PC-9 (cell line): Measurements from ENCODE around the gene GZMM. TPM values are rescaled to one million over a fixed set of nuclear protein-coding genes. Genes with fewer than 3 reads are reported as not detected.

Source experiments
- BruUV-seq: library from RNA; stranded (reverse); fragments of 400-500 nt; replicated peaks from 2 replicates; lab custom pipeline; 2021; lab: Mats Ljungman, UMichigan
- CTCF ChIA-PET: fragments of 300-600 bp; sonication (Branson Sonifier 250); formaldehyde crosslinking; loops from one replicate; lab custom pipeline; 2022; ENCODE audit warnings: antibody characterized with exemption; lab: Charles Lee
- POLR2A ChIA-PET: fragments of 300-600 bp; sonication (Branson Sonifier 250); formaldehyde crosslinking; loops from one replicate; lab custom pipeline; 2022; ENCODE audit warnings: antibody characterized with exemption; ENCODE audit not compliant: unreplicated experiment; lab: Charles Lee
- DNase-seq, 2 experiments: peaks; one replicate each; pipeline versions ENCODE4 v3.0.0 to v3.0.0-alpha.2; 2015 to 2022; ENCODE audit warnings: mixed read lengths in 1 of 2
- H2AFZ ChIP-seq: fragments of 200-600 bp; sonication (generic); 2 replicates; pipeline ENCODE4 v1.8.1; 2017; ENCODE audit warnings: antibody characterized with exemption
- H3F3A ChIP-seq: fragments of 200-600 bp; sonication (generic); 2 replicates; pipeline ENCODE4 v1.8.1; 2017; ENCODE audit warnings: antibody characterized with exemption, mild to moderate bottlenecking, low read depth; ENCODE audit not compliant: insufficient read depth
- H3K27ac ChIP-seq: fragments of 200-600 bp; sonication (generic); 2 replicates; pipeline ENCODE4 v1.6.1; 2016; ENCODE audit warnings: mixed run types
- H3K27me3 ChIP-seq: fragments of 200-600 bp; sonication (generic); 2 replicates; pipeline ENCODE4 v1.6.1; 2016; ENCODE audit warnings: low read depth, mixed run types; ENCODE audit not compliant: insufficient read depth
- H3K36me3 ChIP-seq: fragments of 200-600 bp; sonication (generic); 2 replicates; pipeline ENCODE4 v1.6.1; 2016; ENCODE audit warnings: low read depth, mixed run types
- H3K4me1 ChIP-seq: fragments of 200-600 bp; sonication (generic); replicated peaks from 2 replicates; pipeline ENCODE4 v1.6.1; 2016; ENCODE audit warnings: mixed run types; ENCODE audit not compliant: insufficient read depth
- H3K4me2 ChIP-seq: fragments of 200-600 bp; sonication (generic); 2 replicates; pipeline ENCODE4 v1.6.1; 2017; ENCODE audit warnings: mixed run types
- H3K4me3 ChIP-seq: fragments of 200-600 bp; sonication (generic); 2 replicates; pipeline ENCODE4 v1.6.1; 2016; ENCODE audit warnings: mixed run types
- H3K79me2 ChIP-seq: fragments of 200-600 bp; sonication (generic); 2 replicates; pipeline ENCODE4 v1.6.1; 2017; ENCODE audit warnings: low read depth, mixed run types
- H3K9me2 ChIP-seq: fragments of 200-600 bp; sonication (generic); 2 replicates; pipeline ENCODE4 v1.8.1; 2017; ENCODE audit warnings: mild to moderate bottlenecking; ENCODE audit not compliant: insufficient read depth
- H3K9me3 ChIP-seq: fragments of 200-600 bp; sonication (generic); 2 replicates; pipeline ENCODE4 v1.8.1; 2016; ENCODE audit warnings: low read depth; ENCODE audit not compliant: insufficient read depth
- H4K20me1 ChIP-seq: fragments of 200-600 bp; sonication (generic); 2 replicates; pipeline ENCODE4 v1.8.1; 2017; ENCODE audit not compliant: insufficient read depth
- CTCF ChIP-seq: fragments of 200-600 bp; sonication (generic); conservative IDR thresholded peaks from 2 replicates; pipeline ENCODE4 v1.6.1; 2017; ENCODE audit warnings: mixed run types, antibody characterized with exemption, mild to moderate bottlenecking, moderate library complexity
- EZH2 ChIP-seq: fragments of 200-600 bp; sonication (generic); IDR thresholded peaks from 2 replicates; pipeline ENCODE4 v1.8.0; 2017; ENCODE audit warnings: antibody characterized with exemption, low read depth
- intact Hi-C: fragments of 100-400 bp; cut with micrococcal nuclease; formaldehyde crosslinking; loops from one replicate; pipeline ENCODE4 v1.10.0; 2022; ENCODE audit not compliant: unreplicated experiment
- total RNA-seq: library from RNA; stranded (reverse); gene quantifications from 2 replicates; pipeline ENCODE4 v1.2.3, GENCODE V29; 2021

GZMM gene
- total RNA-seq, 1 experiment from 2014 or later, result 0.39 TPM

- H3K4me3 ChIP-seq, result no peak overlapping the region
- CTCF ChIA-PET, result no interaction called here
- peak in 1 of 2 experiments; percentile 44 for DNase-seq
Observed at GRCh38 chr19:591099-591958, 47.5 kb downstream of the GZMM start.

GRCh38 chr19:592101-592500 is 48.2 kb downstream of the GZMM start:
- BruUV-seq, result no TSS peak
- DNase-seq, result no peak
- no peaks in the 10 kb centered on the region for H3K36me3 ChIP-seq
- H3K27ac ChIP-seq, result no peak overlapping the region
- ChIA-PET POLR2A (no interaction called here), CTCF (no interaction called here)
- peaks cover 16% of the 10 kb centered on the region; the same call in 1 of the 2 replicates for H3F3A ChIP-seq
- H3K9me2 ChIP-seq, result no peaks in the 10 kb centered on the region
- H3K9me3 ChIP-seq, result no peaks in the 10 kb centered on the region
- no peak overlapping the region for H3K4me2 ChIP-seq
- no peaks in the 10 kb centered on the region for H3K79me2 ChIP-seq
- no peak for TF ChIP-seq EZH2
- no peak for TF ChIP-seq CTCF
- H2AFZ ChIP-seq, result no peak overlapping the region
- no peak overlapping the region for H3K4me3 ChIP-seq
- H3K4me1 ChIP-seq, result peaks cover 15% of the 10 kb centered on the region; the same call in 1 of the 2 replicates
- H4K20me1 ChIP-seq, result peaks cover 6% of the 10 kb centered on the region
- intact Hi-C loops, result no loop called here
- peaks cover 33% of the 10 kb centered on the region for H3K27me3 ChIP-seq

More at GRCh38 chr19:591099-591958, 47.5 kb downstream of the GZMM start:
- Histone ChIP-seq H3F3A (peaks cover 24% of the 10 kb centered on the region; the same call in 1 of the 2 replicates), H3K27ac (no peak overlapping the region), H2AFZ (no peak overlapping the region), H4K20me1 (peaks cover 6% of the 10 kb centered on the region), H3K79me2 (no peaks in the 10 kb centered on the region), H3K27me3 (peaks cover 29% of the 10 kb centered on the region), H3K36me3 (no peaks in the 10 kb centered on the region), H3K9me3 (no peaks in the 10 kb centered on the region), H3K4me1 (peaks cover 15% of the 10 kb centered on the region; the same call in 1 of the 2 replicates), H3K4me2 (no peak overlapping the region), H3K9me2 (no peaks in the 10 kb centered on the region)
- POLR2A ChIA-PET, result no interaction called here
- BruUV-seq, result no TSS peak
- intact Hi-C loops, result no loop called here
- TF ChIP-seq CTCF, result no peak
- TF ChIP-seq EZH2, result no peak

- Histone ChIP-seq H3F3A (peaks cover 9% of the 10 kb centered on the region; the same call in 1 of the 2 replicates), H4K20me1 (peaks cover 6% of the 10 kb centered on the region), H3K36me3 (no peaks in the 10 kb centered on the region), H3K9me2 (no peaks in the 10 kb centered on the region), H3K4me3 (no peak overlapping the region), H3K9me3 (no peaks in the 10 kb centered on the region), H3K4me1 (peaks cover 12% of the 10 kb centered on the region; the same call in 1 of the 2 replicates), H3K79me2 (no peaks in the 10 kb centered on the region), H3K4me2 (no peak overlapping the region), H3K27me3 (peaks cover 33% of the 10 kb centered on the region), H2AFZ (no peak overlapping the region), H3K27ac (no peak overlapping the region)
- TF ChIP-seq EZH2 (no peak), CTCF (no peak)
- CTCF ChIA-PET, result no interaction called here
- DNase-seq, result no peak
- POLR2A ChIA-PET, result no interaction called here
- BruUV-seq, result no TSS peak
- intact Hi-C loops, result no loop called here
Observed at GRCh38 chr19:593055-593454, 49.2 kb downstream of the GZMM start.
